ENCODE data around the gene KICS2. TPM values are rescaled to one million over a fixed set of nuclear protein-coding genes. Genes with fewer than 3 reads are reported as not detected.
A peak's percentile ranks its signal among the peaks of the same experiment; 100 is the strongest.

KICS2 gene
- total and polyA plus RNA-seq, 2 of the 8 experiments (the other 6 are each of a cell fraction or from before 2014, with no cell fraction given) = 5.6 to 9.5 TPM

- Histone ChIP-seq H3K27me3 (replicated peaks in 1 of 4; ENCODE audit: control insufficient read depth in 3 of 4, extremely low read depth in 1 of 4, insufficient read depth in 3 of 4, low read length in 3 of 4) (no peaks in the 10 kb centered on the region), H4K91ac (replicated peaks; ENCODE audit: insufficient read length, low read length) (no peak overlapping the region), H3K23ac (ENCODE audit: insufficient read length) (no peak overlapping the region), H3K27ac (ENCODE audit: low read depth, low read length) (no peak overlapping the region), H3K9me3 (ENCODE audit: insufficient read depth in 2 of 2, low read depth in 1 of 2, low read length in 1 of 2) (no peaks in the 10 kb centered on the region), H2BK120ac (replicated peaks; ENCODE audit: low read depth, low read length) (no peak overlapping the region), H3K56ac (replicated peaks; ENCODE audit: insufficient read length, low read depth, low read length) (no peak overlapping the region), H3K4me1 (replicated peaks in 1 of 4; ENCODE audit: control insufficient read depth in 3 of 4, insufficient read depth in 4 of 4, low read length in 3 of 4) (peaks cover 0 to 6% (median 0%) of the 10 kb centered on the region in 4 experiments; a peak in 3 of 7 replicates), H3K14ac (ENCODE audit: insufficient read length) (no peak overlapping the region), H3K9ac (replicated peaks in 1 of 4; ENCODE audit: extremely low read depth in 1 of 4, low read depth in 3 of 4, low read length in 3 of 4) (no peak overlapping the region), H4K5ac (ENCODE audit: insufficient read length, low read depth, low read length) (no peak overlapping the region), H3K4ac (replicated peaks; ENCODE audit: insufficient read length, low read depth, low read length) (no peak overlapping the region), H2AFZ (ENCODE audit: low read length) (no peak overlapping the region), H2BK5ac (ENCODE audit: low read depth, low read length) (no peak overlapping the region), H4K20me1 (replicated peaks in 1 of 2; ENCODE audit: control insufficient read depth in 1 of 2, insufficient read depth in 2 of 2, low read length in 2 of 2) (no peaks in the 10 kb centered on the region), H3K36me3 (ENCODE audit: control insufficient read depth in 2 of 4, insufficient read depth in 4 of 4, low read length in 3 of 4) (no peaks in the 10 kb centered on the region; a peak in 1 of 8 replicates), H3K4me3 (ENCODE audit: extremely low read depth in 1 of 4, insufficient read depth in 2 of 4, low read depth in 3 of 4, low read length in 4 of 4) (no peak overlapping the region), H3K23me2 (ENCODE audit: low read depth, low read length) (no peaks in the 10 kb centered on the region), H2BK20ac (ENCODE audit: low read length) (no peak overlapping the region), H3K18ac (ENCODE audit: extremely low read depth, low read length) (no peak overlapping the region), H3K79me2 (ENCODE audit: control insufficient read depth in 1 of 2, insufficient read depth in 2 of 2, low read length in 2 of 2) (no peaks in the 10 kb centered on the region), H2BK15ac (ENCODE audit: low read length) (no peak overlapping the region), H2BK12ac (ENCODE audit: low read depth, low read length) (no peak overlapping the region), H3K4me2 (ENCODE audit: insufficient read depth in 1 of 2, low read depth in 2 of 2, low read length in 2 of 2) (no peak overlapping the region), H3K79me1 (ENCODE audit: low read depth, low read length) (no peaks in the 10 kb centered on the region), H2AK5ac (ENCODE audit: low read depth, low read length) (no peak overlapping the region), H4K8ac (ENCODE audit: extremely low read depth, insufficient read depth, low read length) (no peak overlapping the region)
- POLR2A ChIA-PET (ENCODE audit: partially characterized antibody) = no interaction called here
- no peak for FAIRE-seq
- no peak for DNase-seq (ENCODE audit: low read depth in 1 of 2, low spot score in 2 of 2)
- TF ChIP-seq SP1 (IDR thresholded peaks at IDR 0.05; ENCODE audit: low read depth, low read length) (peak; percentile 76; the same call in 1 of the 2 replicates), CEBPB (IDR thresholded peaks at IDR 0.05; ENCODE audit: low read depth, low read length) (peak; percentile 30; the same call in 1 of the 2 replicates), RXRA (IDR thresholded peaks at IDR 0.05; ENCODE audit: insufficient read depth, low read depth, low read length) (no peak), KDM1A (IDR thresholded peaks at IDR 0.05; ENCODE audit: borderline replicate concordance, low read length) (no peak)
- CTCF ChIA-PET (ENCODE audit: partially characterized antibody) = interaction anchor here (0.6 to 1.1 kb wide), 3 partner anchors 18 to 324 kb away, joined by 3 to 4 read pairs (median 3); no protein-coding TSS in a partner anchor
- whole genome bisulfite sequencing, 2 experiments (ENCODE audit: extremely low coverage in 1 of 2, insufficient coverage in 1 of 2, insufficient read length in 1 of 2, insufficient replicate concordance in 2 of 2, low coverage in 1 of 2, low lambda C conversion rate in 2 of 2, missing lambda C conversion rate in 1 of 2) = 80% methylated on average over 2 of the region's 2 CpGs; no CpG with 5 or more reads in 1 of the 2 experiments
Measured at GRCh38 chr12:64175254-64175945, 46.7 kb downstream of the KICS2 start.
